Upper lobe of left lung (tissue), 4 donors: ENCODE results near the gene MSI2.

Source experiments
- CTCF ChIP-seq, 6 experiments: fragments of 450-650 bp in 4 of 6; fragments of 200-600 bp in 2 of 6; sonication (generic) in 2 of 6; IDR thresholded peaks; one replicate each; pipeline ENCODE4 v1.5.1; 2016 to 2019; ENCODE audit warnings: antibody characterized with exemption in 6 of 6
- EP300 ChIP-seq, 4 donors: sonication (generic); formaldehyde crosslinking; IDR thresholded peaks; one replicate each; pipeline ENCODE4 v1.5.1; 2017; ENCODE audit warnings: antibody characterized with exemption in 4 of 4, control low read depth in 2 of 4
- POLR2A ChIP-seq, 4 donors: fragments of 450-650 bp; IDR thresholded peaks; one replicate each; pipeline ENCODE4 v1.5.1; 2016 to 2017; ENCODE audit warnings: antibody characterized with exemption in 4 of 4, mild to moderate bottlenecking in 2 of 4
- POLR2AphosphoS5 ChIP-seq, 2 donors: sonication (generic); formaldehyde crosslinking; IDR thresholded peaks; one replicate each; pipeline ENCODE4 v1.5.1; 2017; ENCODE audit warnings: antibody characterized with exemption in 2 of 2

- TF ChIP-seq CTCF (IDR thresholded peaks at IDR 0.05) (no peak), POLR2A (IDR thresholded peaks at IDR 0.05) (no peak), EP300 (IDR thresholded peaks at IDR 0.05) (no peak), POLR2AphosphoS5 (IDR thresholded peaks at IDR 0.05) (no peak)
Observed at GRCh38 chr17:57663326-57664070, 407.2 kb downstream of the MSI2 start.
